ENCODE results near the gene GSN. TPM values are rescaled to one million over a fixed set of nuclear protein-coding genes. Genes with fewer than 3 reads are reported as not detected.
A peak's percentile ranks its signal among the peaks of the same experiment; 100 is the strongest.

Gene GSN
- total RNA-seq, 1 experiment from 2014 or later: 28.4 TPM

- intact Hi-C loops (cut with micrococcal nuclease; ENCODE audit: unreplicated experiment): loop anchor here (5.0 kb wide), 1 partner anchor 77 kb away; no protein-coding TSS in a partner anchor
- H3K36me3 ChIP-seq (ENCODE audit: insufficient read depth, low read length, poor library complexity, severe bottlenecking): no peaks in the 10 kb centered on the region
- ChIA-PET CTCF (no interaction called here), POLR2A (ENCODE audit: low non-redundant PET) (no interaction called here)
- peaks cover 91% of the 10 kb centered on the region for H3K4me1 ChIP-seq (ENCODE audit: insufficient read depth, low read length, poor library complexity, severe bottlenecking)
- no peaks in the 10 kb centered on the region for H3K9me3 ChIP-seq (ENCODE audit: low read depth, low read length, poor library complexity, severe bottlenecking)
- no peak for DNase-seq (ENCODE audit: low spot score)
- no peak overlapping the region for H3K4me3 ChIP-seq (ENCODE audit: low read depth, low read length, poor library complexity, severe bottlenecking)
- peak overlapping the region; percentile 80 for H3K27ac ChIP-seq (ENCODE audit: low read depth, low read length, poor library complexity, severe bottlenecking)
- no peaks in the 10 kb centered on the region for H3K27me3 ChIP-seq (replicated peaks; ENCODE audit: insufficient read depth, low read depth, low read length, poor library complexity)
- TF ChIP-seq EZH2 (IDR thresholded peaks at IDR 0.05; ENCODE audit: borderline replicate concordance, low read depth, low read length, poor library complexity, severe bottlenecking): no peak
- no peak for TF ChIP-seq CTCF (conservative IDR thresholded peaks at IDR 0.05; ENCODE audit: low read depth, low read length)
- BruUV-seq (replicated peaks): no TSS peak
Observed at GRCh38 chr9:121364077-121364476, 96.1 kb downstream of the GSN start.

- H3K4me1 ChIP-seq (ENCODE audit: insufficient read depth, low read length, poor library complexity, severe bottlenecking): peaks cover 83% of the 10 kb centered on the region
- H3K36me3 ChIP-seq (ENCODE audit: insufficient read depth, low read length, poor library complexity, severe bottlenecking): no peaks in the 10 kb centered on the region
- peak overlapping the region; percentile 80 for H3K27ac ChIP-seq (ENCODE audit: low read depth, low read length, poor library complexity, severe bottlenecking)
- no peaks in the 10 kb centered on the region for H3K27me3 ChIP-seq (replicated peaks; ENCODE audit: insufficient read depth, low read depth, low read length, poor library complexity)
- CTCF ChIA-PET: no interaction called here
- no peak for DNase-seq (ENCODE audit: low spot score)
- no peak overlapping the region for H3K4me3 ChIP-seq (ENCODE audit: low read depth, low read length, poor library complexity, severe bottlenecking)
- intact Hi-C loops (cut with micrococcal nuclease; ENCODE audit: unreplicated experiment): loop anchor here (5.0 kb wide), 1 partner anchor 78 kb away; no protein-coding TSS in a partner anchor
- no TSS peak for BruUV-seq (replicated peaks)
- H3K9me3 ChIP-seq (ENCODE audit: low read depth, low read length, poor library complexity, severe bottlenecking): no peaks in the 10 kb centered on the region
- TF ChIP-seq CTCF (conservative IDR thresholded peaks at IDR 0.05; ENCODE audit: low read depth, low read length) (no peak), EZH2 (IDR thresholded peaks at IDR 0.05; ENCODE audit: borderline replicate concordance, low read depth, low read length, poor library complexity, severe bottlenecking) (no peak)
- POLR2A ChIA-PET (ENCODE audit: low non-redundant PET): no interaction called here
Observed at GRCh38 chr9:121364886-121365285, 96.9 kb downstream of the GSN start.

- TF ChIP-seq CTCF (conservative IDR thresholded peaks at IDR 0.05; ENCODE audit: low read depth, low read length) (no peak), EZH2 (IDR thresholded peaks at IDR 0.05; ENCODE audit: borderline replicate concordance, low read depth, low read length, poor library complexity, severe bottlenecking) (no peak)
- Histone ChIP-seq H3K4me1 (ENCODE audit: insufficient read depth, low read length, poor library complexity, severe bottlenecking) (peaks cover 78% of the 10 kb centered on the region), H3K4me3 (ENCODE audit: low read depth, low read length, poor library complexity, severe bottlenecking) (no peak overlapping the region), H3K9me3 (ENCODE audit: low read depth, low read length, poor library complexity, severe bottlenecking) (no peaks in the 10 kb centered on the region), H3K27ac (ENCODE audit: low read depth, low read length, poor library complexity, severe bottlenecking) (peak overlapping the region; percentile 27), H3K36me3 (ENCODE audit: insufficient read depth, low read length, poor library complexity, severe bottlenecking) (no peaks in the 10 kb centered on the region), H3K27me3 (replicated peaks; ENCODE audit: insufficient read depth, low read depth, low read length, poor library complexity) (no peaks in the 10 kb centered on the region)
- DNase-seq (ENCODE audit: low spot score): no peak
- ChIA-PET POLR2A (ENCODE audit: low non-redundant PET) (no interaction called here), CTCF (no interaction called here)
- intact Hi-C loops (cut with micrococcal nuclease; ENCODE audit: unreplicated experiment): no loop called here
- BruUV-seq (replicated peaks): no TSS peak
Observed at GRCh38 chr9:121365564-121365963, 97.6 kb downstream of the GSN start.

All from A673 (cell line).